Stimulated activated CD8-positive, alpha-beta memory T cell treated with anti-CD3 and anti-CD28 coated beads, Interleukin-7, amount 100 ng/mL, for 48 hours (primary cell): ENCODE measurements around the gene SLC38A9.
A peak's percentile ranks its signal among the peaks of the same experiment; 100 is the strongest.
"Not testable (repeated sequence)": the region's sequence is repeated elsewhere in the genome, so short reads cannot be mapped to it uniquely, and the experiment has no call there.

Source experiments
- DNase-seq, 2 donors: peaks; one replicate each; pipeline ENCODE4 v3.0.0-alpha.2; 2020; ENCODE audit warnings: low read depth in 1 of 2; ENCODE audit errors: extremely low read depth in 1 of 2

SLC38A9 gene, protein sequence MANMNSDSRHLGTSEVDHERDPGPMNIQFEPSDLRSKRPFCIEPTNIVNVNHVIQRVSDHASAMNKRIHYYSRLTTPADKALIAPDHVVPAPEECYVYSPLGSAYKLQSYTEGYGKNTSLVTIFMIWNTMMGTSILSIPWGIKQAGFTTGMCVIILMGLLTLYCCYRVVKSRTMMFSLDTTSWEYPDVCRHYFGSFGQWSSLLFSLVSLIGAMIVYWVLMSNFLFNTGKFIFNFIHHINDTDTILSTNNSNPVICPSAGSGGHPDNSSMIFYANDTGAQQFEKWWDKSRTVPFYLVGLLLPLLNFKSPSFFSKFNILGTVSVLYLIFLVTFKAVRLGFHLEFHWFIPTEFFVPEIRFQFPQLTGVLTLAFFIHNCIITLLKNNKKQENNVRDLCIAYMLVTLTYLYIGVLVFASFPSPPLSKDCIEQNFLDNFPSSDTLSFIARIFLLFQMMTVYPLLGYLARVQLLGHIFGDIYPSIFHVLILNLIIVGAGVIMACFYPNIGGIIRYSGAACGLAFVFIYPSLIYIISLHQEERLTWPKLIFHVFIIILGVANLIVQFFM

GRCh38 chr5:55712023-55712859, at the start of gene SLC38A9:
TSS of gene SLC38A9 (minus strand) at chr5:55712324. CDS start at chr5:55697958, 14,366 bp downstream.
- peak; percentile 88 to 93 for DNase-seq

- DNase-seq = not testable (repeated sequence)
These were observed 49.6 kb upstream of the SLC38A9 start for GRCh38 chr5:55761721-55762120.

- no peak for DNase-seq
These were observed 46.6 kb upstream of the SLC38A9 start for GRCh38 chr5:55758714-55759113.

DNA sequence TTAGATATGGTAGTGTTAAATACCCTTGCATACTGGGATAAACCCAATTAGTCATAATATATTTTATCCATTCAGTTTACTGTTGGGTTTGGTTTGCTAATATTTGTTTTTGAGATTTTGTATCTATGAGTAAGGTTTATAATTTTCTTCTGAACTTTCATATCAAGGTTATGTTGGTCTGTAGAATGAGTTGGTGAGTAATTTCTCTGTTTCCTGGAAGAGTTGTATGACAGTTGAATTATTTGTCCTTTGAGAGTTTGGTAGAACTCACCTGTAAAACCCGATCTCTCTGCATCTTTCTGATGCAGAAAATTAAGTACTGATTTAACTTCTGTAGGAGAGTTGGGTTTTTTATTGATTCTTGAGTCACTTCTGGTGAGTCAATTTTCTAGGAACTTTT, 46.1 kb upstream of the SLC38A9 start:
- DNase-seq = no peak

- DNase-seq = no peak
These were observed 38.4 kb upstream of the SLC38A9 start for GRCh38 chr5:55750499-55750898.

DNA sequence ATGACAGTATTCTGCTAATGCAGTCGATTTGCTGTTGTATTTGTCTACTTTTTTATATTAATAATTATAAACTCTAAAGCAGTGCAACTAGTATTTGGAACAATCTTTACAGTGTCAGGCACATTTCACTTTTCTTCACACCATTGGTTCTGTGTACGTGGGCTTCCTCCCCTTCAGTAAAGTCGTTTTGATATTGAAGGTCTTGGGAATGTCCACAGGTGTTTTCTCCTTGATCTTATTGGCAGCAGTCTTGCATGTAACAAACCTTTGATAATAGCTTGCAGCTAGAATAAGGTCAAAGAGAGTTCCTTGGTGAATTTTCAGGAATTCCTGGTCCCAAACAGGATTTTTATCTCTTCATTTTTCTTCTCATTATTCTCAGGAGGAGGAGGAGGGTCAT, 37.9 kb upstream of the SLC38A9 start:
- DNase-seq = no peak

DNA sequence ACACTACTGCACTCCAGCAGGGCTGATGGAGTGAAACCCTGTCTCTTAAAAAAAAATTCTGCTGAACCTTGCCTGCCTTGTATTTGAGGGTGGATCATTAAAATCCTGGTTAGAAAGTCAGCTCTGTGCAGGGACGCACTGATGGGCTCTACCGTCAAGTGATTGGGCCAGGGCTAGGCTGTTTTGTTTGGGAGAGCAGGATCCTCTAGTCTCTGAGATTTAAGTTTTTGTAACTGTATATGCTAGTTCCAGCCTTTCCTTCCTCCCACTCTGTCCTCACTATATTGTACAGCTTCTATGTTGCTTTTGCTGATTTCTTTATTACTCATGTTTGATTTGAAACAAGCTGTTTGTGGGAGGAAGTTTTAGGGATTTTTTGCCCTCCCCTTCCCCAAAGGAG, 37.3 kb upstream of the SLC38A9 start:
- DNase-seq = no peak

DNA sequence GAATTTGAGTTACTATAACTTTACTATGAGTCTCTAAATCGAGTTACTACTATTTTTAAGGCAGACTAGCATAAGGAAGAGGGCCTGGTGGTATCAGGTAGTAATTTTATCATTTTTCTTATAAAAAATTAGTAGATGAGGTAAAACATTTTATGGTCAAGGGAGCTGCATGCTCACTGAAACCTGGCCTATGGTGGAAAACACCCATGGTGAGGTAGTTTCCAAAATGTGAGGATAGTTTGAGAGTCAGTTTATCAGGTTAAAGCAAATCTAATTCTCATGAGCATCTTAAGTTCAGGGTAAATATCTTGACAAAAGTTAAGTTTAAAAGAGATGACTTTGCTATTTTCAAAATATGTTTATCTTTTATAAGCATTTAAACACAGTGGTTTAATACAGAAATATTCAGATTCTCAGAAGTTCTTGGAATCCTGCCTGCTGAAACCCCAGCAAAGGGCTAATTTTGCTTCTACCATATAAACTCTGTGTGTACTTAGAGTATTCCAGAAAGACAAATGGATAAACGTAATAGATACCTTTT, 35.7 kb upstream of the SLC38A9 start:
- no peak for DNase-seq

DNA sequence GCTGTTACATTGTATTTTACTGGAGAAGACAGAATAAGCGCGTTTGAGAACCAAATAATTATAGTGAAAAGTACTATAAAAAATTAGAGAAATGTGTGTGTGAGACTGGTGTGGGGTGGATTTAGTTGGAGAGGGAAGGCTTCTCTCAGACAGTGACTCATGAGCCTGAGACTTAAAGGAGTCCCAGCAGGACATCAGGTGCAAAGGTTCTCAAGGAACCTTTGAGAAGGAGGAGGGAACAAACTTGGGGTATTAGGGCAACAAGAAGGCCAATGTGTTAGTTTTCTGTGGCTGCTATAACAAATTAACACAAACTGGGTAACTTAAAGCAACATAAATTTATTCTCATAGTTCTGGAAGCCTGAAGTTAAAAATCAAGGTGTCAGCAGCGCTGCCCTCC, 30.7 kb upstream of the SLC38A9 start:
- DNase-seq = no peak

DNA sequence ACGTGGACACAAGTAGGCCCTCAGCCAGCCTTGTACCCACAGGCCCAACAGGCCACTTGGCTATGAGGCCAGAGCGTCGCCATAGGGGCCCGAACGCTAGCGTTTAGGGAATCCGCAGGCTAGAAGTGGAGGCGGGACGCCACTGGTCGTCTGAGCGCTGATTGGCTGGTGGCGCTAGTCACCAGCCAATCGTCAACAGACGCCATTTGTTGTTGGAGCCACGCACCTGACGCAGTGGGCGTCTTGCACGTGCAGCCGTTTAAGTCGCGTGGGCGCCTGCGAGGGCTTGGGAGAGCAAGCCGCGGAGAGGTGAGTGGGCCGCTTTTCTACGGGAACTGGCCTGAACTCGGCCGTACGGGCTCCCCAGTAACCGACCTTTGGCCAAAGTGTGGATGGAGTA, 25.7 kb upstream of the SLC38A9 start, which contains the start of gene DDX4:
TSS of gene DDX4 (plus strand) at position 269 of the 400 bp plus-strand sequence. CDS start 903 bp downstream, outside the sequence.
- no peak for DNase-seq

DNA sequence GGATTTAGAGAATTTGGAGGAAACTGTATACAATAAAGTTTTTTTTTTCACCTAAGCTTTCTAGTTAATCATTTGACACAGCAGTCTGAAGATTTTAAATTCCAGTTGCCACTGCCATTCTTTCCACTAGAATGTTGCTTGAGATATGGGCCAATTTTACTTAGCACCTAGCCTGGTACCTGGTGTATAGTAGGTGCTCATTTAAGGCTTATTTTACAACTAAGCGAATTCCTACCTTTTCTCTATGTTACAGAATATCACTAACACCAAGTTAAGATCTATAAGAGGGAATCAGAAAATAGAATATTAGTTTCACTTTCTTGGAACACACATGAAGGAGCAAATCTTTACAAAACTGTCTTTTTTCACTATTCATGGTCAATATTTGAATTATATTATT, 22.5 kb upstream of the SLC38A9 start:
- no peak for DNase-seq

- no peak for DNase-seq
These were observed 20.5 kb upstream of the SLC38A9 start for GRCh38 chr5:55732585-55732984.

- DNase-seq = no peak
These were observed 19.7 kb upstream of the SLC38A9 start for GRCh38 chr5:55731848-55732247.

DNA sequence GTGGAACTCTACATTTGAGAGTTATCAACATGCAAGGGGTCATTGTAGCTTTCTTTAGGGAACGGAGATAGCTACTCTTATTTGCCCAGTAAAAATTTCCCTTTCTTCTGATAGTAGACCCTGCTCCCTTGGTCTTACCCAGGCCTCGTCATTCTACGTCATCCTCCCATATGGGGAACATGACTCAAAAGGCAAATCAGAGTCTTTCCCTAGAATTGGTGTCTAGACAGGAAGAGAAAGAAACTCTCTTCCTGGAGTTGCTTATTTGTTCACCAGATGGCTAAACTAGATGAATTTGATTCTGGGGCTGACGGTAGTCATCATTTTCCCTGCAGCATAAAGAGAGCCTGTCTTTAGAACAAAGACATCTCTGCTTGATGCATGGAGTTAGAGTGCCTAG, 12.2 kb upstream of the SLC38A9 start:
- no peak for DNase-seq

- DNase-seq = no peak
These were observed 8.1 kb upstream of the SLC38A9 start for GRCh38 chr5:55720188-55720703.

DNA sequence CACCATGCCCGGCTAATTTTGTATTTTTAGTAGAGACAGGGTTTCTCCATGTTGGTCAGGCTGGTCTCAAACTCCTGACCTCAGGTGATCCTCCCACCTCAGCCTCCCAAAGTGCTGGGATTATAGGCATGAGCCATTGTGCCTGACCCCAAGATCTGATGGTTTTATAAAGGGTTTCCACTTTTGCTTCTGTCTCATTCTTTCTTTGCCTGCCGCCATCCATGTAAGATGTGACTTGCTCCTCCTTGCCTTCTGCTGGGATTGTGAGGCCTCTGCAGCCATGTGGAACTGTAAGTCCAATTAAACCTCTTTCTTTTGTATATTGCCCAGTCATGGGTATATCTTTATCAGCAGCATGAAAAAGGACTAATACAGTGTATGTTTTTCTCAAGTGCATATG, 6.9 kb upstream of the SLC38A9 start:
- not testable (repeated sequence) for DNase-seq

GRCh38 chr5:55715519-55716078, 3.5 kb upstream of the SLC38A9 start:
- DNase-seq = no peak

- no peak for DNase-seq
These were observed 2.6 kb upstream of the SLC38A9 start for GRCh38 chr5:55714749-55715148.

DNA sequence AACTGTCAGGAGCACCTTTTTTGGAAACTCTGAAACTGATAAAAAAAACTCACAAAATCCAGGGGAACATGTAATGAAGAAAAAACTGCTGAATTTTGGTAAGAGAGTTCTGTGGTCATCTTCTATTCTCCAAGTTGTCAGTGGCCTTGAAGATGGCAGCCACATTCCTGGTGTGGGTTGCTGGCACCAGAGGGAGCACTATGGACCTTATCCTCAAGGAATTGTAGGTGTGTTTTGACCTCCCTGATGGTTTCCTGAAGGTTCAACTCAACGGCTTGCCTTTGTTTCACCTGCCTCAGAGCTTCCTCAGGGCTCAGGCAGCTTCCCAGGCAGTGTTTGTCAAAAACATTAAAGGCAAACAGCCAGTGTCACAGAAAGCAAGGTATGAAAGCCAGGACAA, 2.2 kb upstream of the SLC38A9 start:
- DNase-seq = no peak

GRCh38 chr5:55713871-55714270, 1.7 kb upstream of the SLC38A9 start:
- no peak for DNase-seq
